Panc1 (cell line): ENCODE measurements around the gene IFNLR1. TPM values are rescaled to one million over a fixed set of nuclear protein-coding genes. Genes with fewer than 3 reads are reported as not detected.

Experiments used
- ATAC-seq: fragments of 200-7000 bp; cut with Tn5 transposase; 2 replicates; pipeline ENCODE4 v1.9.1; 2020; ENCODE audit warnings: mild to moderate bottlenecking, moderate library complexity
- BruUV-seq: library from RNA; stranded (reverse); fragments of 400-500 nt; replicated peaks from 2 replicates; lab custom pipeline; 2021; lab: Mats Ljungman, UMichigan
- CTCF ChIA-PET: fragments of 300-600 bp; sonication (Branson Sonifier 250); formaldehyde crosslinking; loops from one replicate; lab custom pipeline; 2022; ENCODE audit warnings: antibody characterized with exemption; lab: Charles Lee
- POLR2A ChIA-PET: fragments of 300-600 bp; sonication (Branson Sonifier 250); formaldehyde crosslinking; loops from one replicate; lab custom pipeline; 2022; ENCODE audit warnings: antibody characterized with exemption; lab: Charles Lee
- DNase-seq: peaks from one replicate; pipeline ENCODE4 v3.0.0-alpha.2; 2010; ENCODE audit warnings: low read depth, low spot score
- H3K27ac ChIP-seq: 2 replicates; pipeline ENCODE4 v1.5.1; 2011; ENCODE audit warnings: mild to moderate bottlenecking, low read length, inconsistent platforms
- H3K27me3 ChIP-seq: fragments of 200-500 bp; sonication (Bioruptor generic); 2 replicates; pipeline ENCODE4 v1.6.0; 2014; ENCODE audit warnings: low read length, inconsistent platforms; ENCODE audit not compliant: control insufficient read depth, insufficient read depth
- H3K36me3 ChIP-seq: fragments of 200-500 bp; sonication (Bioruptor generic); 2 replicates; pipeline ENCODE4 v1.5.1; 2014; ENCODE audit warnings: inconsistent platforms, mild to moderate bottlenecking, low read length, moderate library complexity; ENCODE audit not compliant: control insufficient read depth, insufficient read depth
- H3K4me1 ChIP-seq: 2 replicates; pipeline ENCODE4 v1.5.1; 2011; ENCODE audit warnings: inconsistent platforms, mild to moderate bottlenecking, low read length, moderate library complexity; ENCODE audit not compliant: control insufficient read depth, insufficient read depth
- H3K4me3 ChIP-seq, 2 experiments: 2 replicates each; pipeline ENCODE4 v1.5.1; 2011 to 2012; ENCODE audit warnings: low read depth in 2 of 2, low read length in 2 of 2, mild to moderate bottlenecking in 2 of 2, inconsistent platforms in 1 of 2, moderate library complexity in 1 of 2
- H3K9me3 ChIP-seq: fragments of 200-500 bp; sonication (Bioruptor generic); 2 replicates; pipeline ENCODE4 v1.5.1; 2014; ENCODE audit warnings: low read depth, mild to moderate bottlenecking, inconsistent platforms, low read length, moderate library complexity; ENCODE audit not compliant: control insufficient read depth, insufficient read depth
- CTCF ChIP-seq: fragments of 450-650 bp; IDR thresholded peaks from 2 replicates; pipeline ENCODE4 v1.5.1; 2017; ENCODE audit warnings: mild to moderate bottlenecking
- POLR2AphosphoS5 ChIP-seq: IDR thresholded peaks from 2 replicates; pipeline ENCODE4 v1.6.1; 2012; ENCODE audit warnings: mild to moderate bottlenecking, low read depth, low read length, moderate library complexity
- REST ChIP-seq, 2 experiments: IDR thresholded peaks; 2 replicates each; pipeline ENCODE4 v1.6.1; 2011 to 2012; ENCODE audit warnings: low read depth in 2 of 2, control low read depth in 1 of 2, low read length in 1 of 2, mild to moderate bottlenecking in 1 of 2, moderate library complexity in 1 of 2; ENCODE audit not compliant: insufficient read depth in 1 of 2
- SIN3A ChIP-seq: IDR thresholded peaks from 2 replicates; pipeline ENCODE4 v1.6.1; 2012; ENCODE audit warnings: low read depth, mild to moderate bottlenecking, low read length, moderate library complexity, borderline replicate concordance; ENCODE audit not compliant: insufficient read depth
- TCF7L2 ChIP-seq: IDR thresholded peaks from 2 replicates; pipeline ENCODE4 v1.6.1; 2011; ENCODE audit warnings: mild to moderate bottlenecking, low read depth, low read length, inconsistent platforms
- in situ Hi-C: cut with HindIII; loops from 2 replicates; pipeline ENCODE4 v1.10.0; 2016; ENCODE audit warnings: low sequenced_read_pairs, low pct_unique_long_range_greater_than_20kb
- intact Hi-C: fragments of 100-400 bp; cut with micrococcal nuclease; formaldehyde crosslinking; loops from one replicate; pipeline ENCODE4 v1.10.0; 2022; ENCODE audit not compliant: unreplicated experiment
- total RNA-seq: library from RNA; stranded (reverse); gene quantifications from one replicate; pipeline ENCODE4 v1.2.1, GENCODE V29; 2021; ENCODE audit not compliant: unreplicated experiment

The IFNLR1 gene
- total RNA-seq, 1 experiment from 2014 or later, result 1.0 TPM

DNA sequence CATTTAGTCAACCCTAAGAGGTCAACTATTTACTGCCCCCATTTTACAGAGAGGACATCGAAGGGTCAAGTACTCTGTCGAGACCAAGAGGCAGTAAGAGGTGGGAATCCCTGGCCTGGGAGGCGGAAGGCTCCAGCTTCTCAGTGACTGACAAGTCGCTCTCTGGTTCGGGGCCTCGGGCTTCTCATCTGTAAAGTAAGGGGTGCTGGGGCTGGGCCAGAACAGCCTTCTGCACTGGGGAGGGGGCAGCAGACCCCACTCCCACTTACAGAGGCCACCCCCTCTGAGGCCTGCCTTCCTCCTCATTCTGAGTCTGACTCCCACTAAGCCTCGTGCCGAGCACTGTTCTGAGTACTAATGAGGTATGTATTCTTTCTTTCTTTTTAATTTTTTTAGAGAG, 17.0 kb upstream of the IFNLR1 start:
- no peaks in the 10 kb centered on the region for H3K36me3 ChIP-seq
- TF ChIP-seq SIN3A (no peak), POLR2AphosphoS5 (no peak), REST (IDR thresholded peaks at IDR 0.05; ENCODE audit: insufficient read depth in 1 of 2, low read depth in 2 of 2, low read length in 1 of 2) (no peak), CTCF (no peak), TCF7L2 (no peak)
- ATAC-seq (no peak), DNase-seq (no peak)
- BruUV-seq, result no TSS peak
- H3K9me3 ChIP-seq, result no peaks in the 10 kb centered on the region
- CTCF ChIA-PET, result no interaction called here
- no peak overlapping the region for H3K4me3 ChIP-seq
- POLR2A ChIA-PET, result interaction anchor here (0.6 kb wide), 2 partner anchors 62 to 504 kb away, joined by 3 to 4 read pairs; no protein-coding TSS in a partner anchor
- H3K27me3 ChIP-seq, result no peaks in the 10 kb centered on the region
- in situ Hi-C loops (no loop called here), intact Hi-C loops (loop anchor here (5.0 kb wide), 1 partner anchor 113 kb away; the partner anchor contains the start of gene GRHL3)
- peaks cover 9% of the 10 kb centered on the region for H3K4me1 ChIP-seq
- H3K27ac ChIP-seq, result peak overlapping the region; percentile 49

DNA sequence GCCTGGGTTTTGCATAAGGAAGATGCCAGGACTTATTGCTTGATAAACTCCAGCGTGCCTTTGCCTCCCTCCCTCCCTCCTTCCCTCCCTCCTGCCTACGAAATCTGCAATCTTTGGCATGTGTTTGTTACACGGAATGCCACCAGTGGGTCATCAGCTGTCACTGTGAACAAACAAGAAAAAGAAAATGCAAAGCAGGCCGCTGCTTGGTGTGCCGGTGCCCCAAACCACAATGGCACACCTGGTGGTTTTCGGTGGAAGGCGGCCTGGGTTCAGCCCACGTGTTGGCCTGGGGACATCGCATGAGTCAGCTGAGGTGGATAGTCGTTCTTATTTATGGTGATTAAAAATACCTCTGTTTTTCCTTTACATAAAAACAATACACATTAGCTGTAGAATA, 16.3 kb upstream of the IFNLR1 start:
- Histone ChIP-seq H3K36me3 (no peaks in the 10 kb centered on the region), H3K27ac (no peak overlapping the region; the same call in 1 of the 2 replicates), H3K4me3 (no peak overlapping the region), H3K4me1 (peaks cover 9% of the 10 kb centered on the region), H3K27me3 (no peaks in the 10 kb centered on the region), H3K9me3 (no peaks in the 10 kb centered on the region)
- no peak for ATAC-seq
- no peak for DNase-seq
- POLR2A ChIA-PET, result no interaction called here
- intact Hi-C loops, result loop anchor here (5.0 kb wide), 1 partner anchor 114 kb away; the partner anchor contains the start of gene GRHL3
- CTCF ChIA-PET, result interaction anchor here (0.7 kb wide), 2 partner anchors 67 to 189 kb away, joined by 3 to 9 read pairs; no protein-coding TSS in a partner anchor
- no peak for TF ChIP-seq CTCF
- TF ChIP-seq POLR2AphosphoS5, result no peak
- no peak for TF ChIP-seq TCF7L2
- BruUV-seq, result no TSS peak
- in situ Hi-C loops, result no loop called here
